Mammary epithelial cell (primary cell): ENCODE measurements around the gene METRN.

ENCODE experiments used
- EZH2 ChIP-seq: IDR thresholded peaks from 2 replicates; pipeline ENCODE4 v1.6.1; 2012; ENCODE audit warnings: low read length, inconsistent platforms, borderline replicate concordance
- TF ChIP-seq, protein P1 (sequence below), 2 donors: IDR thresholded peaks in 1 of 2; conservative IDR thresholded peaks in 1 of 2; 2 replicates each; pipeline ENCODE4 v1.5.1; 2011 to 2012; ENCODE audit warnings: inconsistent platforms in 2 of 2, low read length in 2 of 2, mild to moderate bottlenecking in 2 of 2, control low read depth in 1 of 2, low read depth in 1 of 2; ENCODE audit not compliant: insufficient read depth in 1 of 2; ENCODE audit errors: extremely low read depth in 1 of 2

DNA sequence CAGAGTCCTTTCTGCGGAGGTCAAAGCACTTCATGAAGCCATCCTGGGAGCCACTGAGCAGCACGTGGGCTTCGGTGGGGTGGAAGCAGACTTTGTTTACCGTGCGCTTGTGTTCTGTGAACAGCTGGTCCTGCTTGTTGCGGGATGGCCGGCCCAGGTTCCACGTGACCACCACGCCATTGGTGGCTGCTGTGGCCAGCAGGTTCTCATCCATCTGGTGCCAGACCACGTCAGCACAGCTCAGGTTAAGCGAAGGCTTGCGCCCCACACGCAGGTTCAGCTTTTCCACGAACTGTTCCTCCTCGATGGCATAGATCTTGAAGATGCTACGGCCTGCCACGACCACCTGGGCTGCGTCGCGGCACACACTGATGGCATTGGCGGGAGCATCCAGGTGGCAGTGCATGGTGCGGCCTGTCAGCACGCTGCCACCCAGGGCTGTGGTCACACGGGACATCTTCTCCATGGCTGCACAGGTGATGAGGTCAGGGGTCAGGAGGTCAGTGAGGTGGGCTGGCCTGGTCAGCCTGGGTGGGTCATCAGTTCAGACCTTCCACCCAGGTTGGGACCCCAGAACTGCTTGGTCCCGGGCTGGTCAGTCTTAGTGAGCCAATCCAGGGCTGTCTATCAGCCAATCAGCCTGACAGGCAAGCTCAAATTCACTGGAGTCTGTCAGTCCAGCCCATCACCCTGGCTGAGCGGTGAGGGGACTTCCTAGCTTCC, 25.6 kb upstream of the METRN start:
- TF ChIP-seq, protein P1, sequence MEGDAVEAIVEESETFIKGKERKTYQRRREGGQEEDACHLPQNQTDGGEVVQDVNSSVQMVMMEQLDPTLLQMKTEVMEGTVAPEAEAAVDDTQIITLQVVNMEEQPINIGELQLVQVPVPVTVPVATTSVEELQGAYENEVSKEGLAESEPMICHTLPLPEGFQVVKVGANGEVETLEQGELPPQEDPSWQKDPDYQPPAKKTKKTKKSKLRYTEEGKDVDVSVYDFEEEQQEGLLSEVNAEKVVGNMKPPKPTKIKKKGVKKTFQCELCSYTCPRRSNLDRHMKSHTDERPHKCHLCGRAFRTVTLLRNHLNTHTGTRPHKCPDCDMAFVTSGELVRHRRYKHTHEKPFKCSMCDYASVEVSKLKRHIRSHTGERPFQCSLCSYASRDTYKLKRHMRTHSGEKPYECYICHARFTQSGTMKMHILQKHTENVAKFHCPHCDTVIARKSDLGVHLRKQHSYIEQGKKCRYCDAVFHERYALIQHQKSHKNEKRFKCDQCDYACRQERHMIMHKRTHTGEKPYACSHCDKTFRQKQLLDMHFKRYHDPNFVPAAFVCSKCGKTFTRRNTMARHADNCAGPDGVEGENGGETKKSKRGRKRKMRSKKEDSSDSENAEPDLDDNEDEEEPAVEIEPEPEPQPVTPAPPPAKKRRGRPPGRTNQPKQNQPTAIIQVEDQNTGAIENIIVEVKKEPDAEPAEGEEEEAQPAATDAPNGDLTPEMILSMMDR (conservative IDR thresholded peaks at IDR 0.05 in 1 of 2, IDR thresholded peaks at IDR 0.05 in 1 of 2; ENCODE audit: extremely low read depth in 1 of 2, insufficient read depth in 1 of 2, low read depth in 1 of 2, low read length in 2 of 2): no peak
- TF ChIP-seq EZH2: no peak
